Karpas-422 (cell line): Measurements from ENCODE around the gene PREX1. TPM values are rescaled to one million over a fixed set of nuclear protein-coding genes. Genes with fewer than 3 reads are reported as not detected.
"Not testable (repeated sequence)": the region's sequence is repeated elsewhere in the genome, so short reads cannot be mapped to it uniquely, and the experiment has no call there.

ENCODE experiments used
- DNase-seq: peaks from one replicate; pipeline ENCODE4 v3.0.0-alpha.2; 2015
- H2AFZ ChIP-seq: fragments of 200-600 bp; sonication (generic); 2 replicates; pipeline ENCODE4 v1.6.1; 2014; ENCODE audit warnings: antibody characterized with exemption, low read length, mixed read lengths
- H3K27ac ChIP-seq: fragments of 200-600 bp; sonication (generic); 2 replicates; pipeline ENCODE4 v1.5.1; 2014; ENCODE audit warnings: mild to moderate bottlenecking, low read length, moderate library complexity
- H3K27me3 ChIP-seq: fragments of 200-600 bp; sonication (generic); 2 replicates; pipeline ENCODE4 v1.6.1; 2014; ENCODE audit warnings: low read length, mixed read lengths
- H3K36me3 ChIP-seq: fragments of 200-600 bp; sonication (generic); 2 replicates; pipeline ENCODE4 v1.6.1; 2014; ENCODE audit warnings: low read length, mixed read lengths; ENCODE audit not compliant: insufficient read depth
- H3K4me1 ChIP-seq: fragments of 200-600 bp; sonication (generic); 2 replicates; pipeline ENCODE4 v1.6.1; 2014; ENCODE audit warnings: mild to moderate bottlenecking, low read length, mixed read lengths
- H3K4me2 ChIP-seq: fragments of 200-600 bp; sonication (generic); 2 replicates; pipeline ENCODE4 v1.6.1; 2014; ENCODE audit warnings: low read length, low read depth, mild to moderate bottlenecking; ENCODE audit not compliant: poor library complexity, severe bottlenecking
- H3K4me3 ChIP-seq: fragments of 200-600 bp; sonication (generic); 2 replicates; pipeline ENCODE4 v1.5.1; 2014; ENCODE audit warnings: mild to moderate bottlenecking, antibody characterized with exemption, low read length, mixed read lengths
- H3K79me2 ChIP-seq: fragments of 200-600 bp; sonication (generic); 2 replicates; pipeline ENCODE4 v1.6.1; 2014; ENCODE audit warnings: mild to moderate bottlenecking, low read length, mixed read lengths
- H3K9ac ChIP-seq: fragments of 200-600 bp; sonication (generic); 2 replicates; pipeline ENCODE4 v1.6.0; 2014; ENCODE audit warnings: low read length
- H3K9me2 ChIP-seq: fragments of 200-600 bp; sonication (generic), shearing (Covaris generic); replicated peaks from 2 replicates; pipeline ENCODE4 v1.6.0; 2014; ENCODE audit warnings: mild to moderate bottlenecking, low read length, moderate library complexity; ENCODE audit not compliant: insufficient read depth
- H3K9me3 ChIP-seq: fragments of 300-700, 200-600 bp; sonication (generic); 2 replicates; pipeline ENCODE4 v1.6.1; 2014; ENCODE audit warnings: low read length, mixed read lengths
- H4K20me1 ChIP-seq: fragments of 200-600 bp; sonication (generic); 2 replicates; pipeline ENCODE4 v1.6.1; 2014; ENCODE audit warnings: mild to moderate bottlenecking, antibody characterized with exemption, low read length, low read depth; ENCODE audit not compliant: insufficient read depth
- total RNA-seq: library from RNA; depleted of rRNA; stranded (reverse); fragments of >200 nt; shearing (Covaris generic); gene quantifications from 2 replicates; pipeline ENCODE4 v1.2.3, GENCODE V29; 2014; ENCODE audit warnings: low replicate concordance

The PREX1 gene
- total RNA-seq, 1 experiment from 2014 or later, result not detected

DNA sequence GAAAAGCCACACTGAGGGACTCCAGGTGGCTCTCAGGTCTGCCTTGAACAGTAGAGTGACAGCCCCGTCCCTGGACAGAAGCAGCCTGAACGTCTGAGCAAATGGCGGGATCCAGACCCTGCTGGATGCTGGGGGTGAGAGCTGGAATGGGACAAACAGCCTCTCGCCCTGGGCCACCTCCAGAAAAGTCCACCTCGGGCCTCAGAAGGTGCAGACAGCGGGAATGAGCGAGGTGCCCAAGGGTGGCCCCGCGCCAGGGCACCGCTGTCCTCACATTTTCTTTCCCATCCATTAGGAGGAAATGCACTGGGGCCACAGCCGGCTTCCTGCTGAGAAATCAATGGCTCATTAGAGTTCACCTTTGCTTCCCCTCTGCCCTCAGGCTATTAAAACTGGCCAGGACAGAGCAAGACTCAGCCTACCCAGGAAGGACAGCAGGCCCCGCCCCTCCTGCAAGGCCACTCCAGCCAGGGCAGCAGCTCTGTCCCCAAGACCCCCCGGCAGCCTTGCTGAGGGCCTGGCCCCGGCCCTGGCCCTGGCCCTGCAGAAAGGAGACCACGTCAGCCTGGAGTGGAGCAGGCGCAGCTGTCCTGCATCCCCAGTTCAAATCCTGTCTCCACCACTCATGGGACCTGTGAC lies 229.4 kb downstream of the PREX1 start:
- not testable (repeated sequence) for H2AFZ ChIP-seq, H3K4me3 ChIP-seq, H3K36me3 ChIP-seq, H3K27ac ChIP-seq, H3K79me2 ChIP-seq, H3K4me1 ChIP-seq, H3K4me2 ChIP-seq, H4K20me1 ChIP-seq, H3K27me3 ChIP-seq, H3K9me2 ChIP-seq, DNase-seq, H3K9ac ChIP-seq, H3K9me3 ChIP-seq

DNA sequence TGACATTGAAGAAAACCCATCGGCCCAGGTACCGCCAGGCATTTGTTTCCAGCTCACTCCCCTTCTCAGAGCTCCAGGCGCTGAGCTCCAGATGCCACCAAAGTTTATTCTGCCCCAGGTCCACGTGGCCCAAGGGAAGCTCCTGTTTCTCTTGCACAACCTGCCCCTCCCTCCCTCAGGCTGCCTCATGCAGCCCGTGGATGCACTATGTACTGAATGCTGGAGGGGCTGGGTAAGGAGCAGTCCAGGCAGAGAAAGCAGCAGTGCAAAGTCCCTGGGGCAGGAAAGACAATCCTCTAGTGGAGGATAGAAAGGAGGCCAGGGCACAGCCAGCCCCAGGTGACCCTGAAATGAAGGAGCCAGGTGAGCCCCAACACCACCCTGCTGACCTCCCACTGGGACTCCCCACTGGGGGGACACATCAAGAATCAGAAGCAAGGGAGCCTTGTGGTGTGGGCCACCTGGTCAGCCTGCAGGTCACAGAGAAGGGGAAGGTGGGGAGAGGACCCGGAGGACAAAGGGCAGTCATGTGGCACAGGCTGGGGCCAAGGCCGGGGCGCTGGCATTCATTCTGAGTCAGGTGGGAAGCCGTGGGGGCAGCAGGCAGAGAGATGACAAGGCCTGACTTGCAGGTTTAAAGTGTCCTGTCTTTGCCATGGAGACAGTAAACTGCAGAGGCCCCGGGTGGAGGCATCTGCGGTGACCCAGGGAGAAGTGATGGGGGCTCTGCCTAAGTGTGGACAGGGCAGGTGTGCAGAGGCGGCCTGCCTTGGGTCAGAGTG lies 230.1 kb downstream of the PREX1 start:
- no peaks in the 10 kb centered on the region for H3K27me3 ChIP-seq
- H3K9ac ChIP-seq, result no peak overlapping the region
- DNase-seq, result no peak
- no peak overlapping the region for H3K4me2 ChIP-seq
- no peaks in the 10 kb centered on the region for H4K20me1 ChIP-seq
- H2AFZ ChIP-seq, result no peak overlapping the region
- no peaks in the 10 kb centered on the region for H3K9me3 ChIP-seq
- no peak overlapping the region for H3K27ac ChIP-seq
- no peaks in the 10 kb centered on the region for H3K9me2 ChIP-seq
- peaks cover 3% of the 10 kb centered on the region; the same call in 1 of the 2 replicates for H3K4me1 ChIP-seq
- no peaks in the 10 kb centered on the region for H3K36me3 ChIP-seq
- H3K79me2 ChIP-seq, result no peaks in the 10 kb centered on the region
- H3K4me3 ChIP-seq, result no peak overlapping the region

DNA sequence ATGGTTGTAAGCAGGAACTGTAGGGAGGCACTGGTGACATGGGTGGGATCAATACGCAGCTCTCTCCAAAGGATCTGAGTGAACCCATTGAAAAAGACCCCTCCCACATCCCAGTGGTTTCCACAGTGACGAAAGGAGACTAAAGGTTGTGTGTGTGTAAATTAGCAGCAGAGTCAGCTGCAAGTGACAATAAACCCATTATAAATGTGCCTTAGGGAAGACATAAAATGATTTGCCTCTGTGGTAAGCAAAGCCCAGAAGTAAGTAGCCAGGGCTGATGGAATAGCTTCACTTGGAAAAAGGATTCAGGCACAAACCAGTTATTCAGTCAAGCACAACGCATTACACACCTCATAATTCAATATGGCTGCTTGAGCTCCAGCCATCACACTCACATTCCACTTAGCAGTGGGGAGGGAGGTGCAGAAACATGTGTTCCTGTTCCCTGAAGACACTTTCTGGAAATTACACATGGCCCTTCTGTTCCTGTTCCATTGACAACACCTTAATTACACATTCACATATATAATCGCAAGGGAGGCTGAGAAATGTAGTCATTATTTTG lies 231.4 kb downstream of the PREX1 start:
- no peaks in the 10 kb centered on the region for H3K4me1 ChIP-seq
- H3K27ac ChIP-seq, result no peak overlapping the region
- H3K36me3 ChIP-seq, result no peaks in the 10 kb centered on the region
- no peak overlapping the region for H3K4me3 ChIP-seq
- H2AFZ ChIP-seq, result no peak overlapping the region
- H3K4me2 ChIP-seq, result no peak overlapping the region
- H4K20me1 ChIP-seq, result no peaks in the 10 kb centered on the region
- no peaks in the 10 kb centered on the region for H3K9me3 ChIP-seq
- no peak for DNase-seq
- no peaks in the 10 kb centered on the region for H3K9me2 ChIP-seq
- H3K9ac ChIP-seq, result no peak overlapping the region
- no peaks in the 10 kb centered on the region for H3K27me3 ChIP-seq
- H3K79me2 ChIP-seq, result no peaks in the 10 kb centered on the region

DNA sequence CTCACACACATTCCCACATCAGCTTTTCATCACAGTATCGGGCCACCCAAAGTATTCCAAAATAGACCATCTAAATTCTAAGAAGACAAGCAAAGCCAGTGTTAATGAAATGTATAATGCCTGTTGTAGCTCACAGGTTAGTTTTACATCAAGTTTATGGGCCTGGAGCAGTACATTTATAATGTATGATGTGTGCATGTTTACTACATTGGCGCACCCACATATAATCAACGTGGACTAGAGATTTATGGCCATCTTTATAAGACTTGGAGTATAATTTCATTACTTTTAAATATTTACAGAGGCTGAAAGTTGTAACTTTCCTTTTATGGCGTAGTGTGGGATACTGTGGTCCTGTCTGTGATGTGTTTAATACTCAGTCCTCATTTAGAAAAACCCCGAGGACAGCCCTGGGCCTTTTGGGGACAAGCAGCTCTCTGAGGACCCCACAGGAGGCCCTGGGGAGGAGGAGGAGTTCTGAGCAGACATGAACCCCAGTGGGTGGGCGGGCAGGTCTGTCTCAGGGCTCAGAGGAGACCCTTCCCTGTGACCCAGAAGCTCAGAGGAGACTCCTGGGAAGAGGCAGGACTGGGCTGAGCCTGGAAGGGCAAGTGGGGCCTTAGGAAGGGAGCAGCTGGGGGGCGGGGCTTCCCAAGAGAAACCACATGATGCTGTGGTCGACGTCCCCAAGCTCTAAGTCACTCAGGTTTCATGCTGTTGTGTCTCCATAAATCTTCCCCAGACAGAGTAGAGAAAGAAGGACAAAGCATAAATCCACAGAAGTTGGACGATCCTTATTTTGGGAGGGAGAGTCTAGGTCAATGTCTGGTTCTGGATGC lies 232.1 kb downstream of the PREX1 start:
- Histone ChIP-seq H3K9me3 (no peaks in the 10 kb centered on the region), H3K79me2 (no peaks in the 10 kb centered on the region)
- no peak for DNase-seq

DNA sequence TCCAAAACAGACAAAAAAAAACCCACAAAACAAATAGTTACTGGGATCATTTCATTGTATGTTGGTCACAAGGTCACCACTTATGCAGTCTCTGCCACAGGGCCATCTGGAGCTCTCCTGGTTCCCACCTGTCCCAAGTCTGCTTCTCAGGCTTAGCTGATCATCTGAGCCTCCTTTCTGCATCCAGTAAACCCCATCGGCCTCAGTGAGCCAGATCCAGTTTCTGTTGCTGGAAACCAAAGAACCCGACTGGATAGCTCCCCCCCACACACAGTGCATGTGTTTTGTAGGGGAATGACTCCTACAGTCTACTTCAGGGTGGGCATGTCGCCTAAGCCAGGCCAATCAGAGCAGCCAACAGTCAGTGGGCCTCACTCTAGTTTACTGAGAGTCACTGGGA lies 233.3 kb downstream of the PREX1 start:
- Histone ChIP-seq H2AFZ (no peak overlapping the region), H3K4me3 (no peak overlapping the region), H3K27ac (no peak overlapping the region), H3K27me3 (no peaks in the 10 kb centered on the region), H3K9me3 (no peaks in the 10 kb centered on the region), H3K9ac (no peak overlapping the region), H4K20me1 (no peaks in the 10 kb centered on the region), H3K36me3 (no peaks in the 10 kb centered on the region), H3K4me2 (no peak overlapping the region), H3K79me2 (no peaks in the 10 kb centered on the region), H3K9me2 (no peaks in the 10 kb centered on the region), H3K4me1 (no peaks in the 10 kb centered on the region)
- no peak for DNase-seq

More for the DNA sequence above, 232.1 kb downstream of the PREX1 start:
- Histone ChIP-seq H3K9me2 (no peaks in the 10 kb centered on the region), H3K4me2 (no peak overlapping the region), H2AFZ (no peak overlapping the region), H3K36me3 (no peaks in the 10 kb centered on the region), H3K4me3 (no peak overlapping the region), H3K9ac (no peak overlapping the region), H4K20me1 (no peaks in the 10 kb centered on the region), H3K4me1 (no peaks in the 10 kb centered on the region), H3K27ac (no peak overlapping the region), H3K27me3 (no peaks in the 10 kb centered on the region)

DNA sequence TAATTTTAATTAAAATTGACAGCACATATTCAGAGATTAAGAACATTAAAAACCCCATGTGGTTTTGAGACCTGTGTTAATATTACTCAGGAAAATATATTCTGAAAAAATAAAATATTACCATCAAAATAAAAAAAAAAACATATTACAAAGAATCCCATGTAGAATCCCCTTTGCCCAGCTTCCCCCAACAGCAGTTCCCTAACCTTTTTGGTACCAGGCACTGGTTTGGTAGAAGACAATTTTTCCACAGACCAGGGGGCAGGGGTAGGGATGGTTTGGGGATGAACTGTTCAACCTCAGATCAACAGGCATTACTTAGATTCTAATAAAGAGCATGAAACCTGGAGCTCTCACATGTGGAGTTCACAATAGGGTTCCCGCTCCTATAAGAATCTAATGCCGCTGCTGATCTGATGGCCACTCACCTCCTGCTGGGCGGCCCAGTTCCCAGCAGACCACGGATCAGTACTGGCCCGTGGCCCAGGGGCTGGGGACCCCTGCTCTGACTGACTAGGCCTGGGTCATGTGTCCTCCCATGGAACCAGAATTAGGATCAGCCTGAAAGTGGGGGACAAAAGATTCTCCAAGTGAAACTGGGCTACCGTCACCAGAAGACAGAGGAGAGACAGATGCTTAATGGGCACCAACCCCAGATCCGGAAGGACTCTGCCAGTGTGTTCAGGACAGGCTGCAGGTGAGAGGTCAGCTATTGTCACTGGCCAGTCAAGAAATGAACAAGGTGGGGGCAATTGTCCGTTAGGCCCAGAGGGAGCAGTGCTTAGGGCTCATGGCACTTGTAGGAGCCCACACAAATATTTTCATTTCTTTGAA lies 235.5 kb downstream of the PREX1 start:
- Histone ChIP-seq H2AFZ (no peak overlapping the region), H3K9me3 (no peaks in the 10 kb centered on the region), H3K9me2 (no peaks in the 10 kb centered on the region), H3K4me1 (no peaks in the 10 kb centered on the region), H3K36me3 (no peaks in the 10 kb centered on the region), H3K27me3 (no peaks in the 10 kb centered on the region), H3K79me2 (no peaks in the 10 kb centered on the region), H3K27ac (no peak overlapping the region), H3K9ac (no peak overlapping the region), H3K4me3 (no peak overlapping the region), H4K20me1 (no peaks in the 10 kb centered on the region), H3K4me2 (no peak overlapping the region)
- DNase-seq, result no peak

DNA sequence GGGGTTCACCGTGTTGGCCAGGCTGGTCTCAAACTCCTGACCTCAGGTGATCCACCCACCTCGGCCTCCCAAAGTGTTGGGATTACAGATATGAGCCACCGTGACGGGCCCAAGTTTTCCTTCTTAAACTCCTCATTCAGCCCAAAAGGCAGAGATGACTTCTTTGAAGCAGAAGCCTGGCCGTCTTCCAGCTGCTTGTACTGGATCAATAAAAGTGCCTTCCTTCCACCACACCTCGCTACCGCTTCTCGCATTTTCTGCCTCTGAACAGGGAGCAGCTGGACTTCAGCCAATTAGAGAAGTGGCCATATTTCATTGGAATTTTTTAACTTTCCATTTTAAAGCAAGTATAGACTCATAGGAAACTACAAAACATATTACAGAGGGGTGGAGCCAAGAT lies 241.1 kb downstream of the PREX1 start:
- Histone ChIP-seq H3K4me1 (no peaks in the 10 kb centered on the region), H3K4me3 (no peak overlapping the region), H3K27me3 (no peaks in the 10 kb centered on the region), H3K4me2 (no peak overlapping the region), H3K9me2 (no peaks in the 10 kb centered on the region), H3K27ac (no peak overlapping the region), H4K20me1 (no peaks in the 10 kb centered on the region), H2AFZ (no peak overlapping the region), H3K79me2 (no peaks in the 10 kb centered on the region), H3K9me3 (no peaks in the 10 kb centered on the region), H3K36me3 (no peaks in the 10 kb centered on the region), H3K9ac (no peak overlapping the region)
- DNase-seq, result no peak
